SU-DHL-6 (cell line): ENCODE data around the gene C2CD3.

Experiments used
- H2AFZ ChIP-seq: fragments of 200-600 bp; sonication (generic); 2 replicates; pipeline ENCODE4 v1.6.1; 2014; ENCODE audit warnings: low read depth, mild to moderate bottlenecking, moderate library complexity, mixed read lengths, antibody characterized with exemption, low read length; ENCODE audit not compliant: severe bottlenecking
- H3F3A ChIP-seq: fragments of 200-600 bp; shearing (Covaris generic); 2 replicates; pipeline ENCODE4 v1.6.0; 2016; ENCODE audit warnings: antibody characterized with exemption, mild to moderate bottlenecking; ENCODE audit not compliant: insufficient read depth
- H3K27ac ChIP-seq: fragments of 200-600 bp; sonication (generic); 2 replicates; pipeline ENCODE4 v1.5.1; 2016; ENCODE audit warnings: low read depth, mild to moderate bottlenecking, low read length, moderate library complexity, mixed read lengths
- H3K27me3 ChIP-seq: fragments of 200-600 bp; sonication (generic), shearing (Covaris generic); 2 replicates; pipeline ENCODE4 v1.6.0; 2014; ENCODE audit warnings: mild to moderate bottlenecking, low read length
- H3K36me3 ChIP-seq: fragments of 200-600 bp; sonication (generic); 2 replicates; pipeline ENCODE4 v1.6.1; 2014; ENCODE audit warnings: mild to moderate bottlenecking, low read length, mixed read lengths
- H3K4me2 ChIP-seq: fragments of 300-600, 200-600 bp; shearing (Covaris generic), sonication (generic); 2 replicates; pipeline ENCODE4 v1.6.0; 2014; ENCODE audit warnings: low read length, low read depth, mild to moderate bottlenecking; ENCODE audit not compliant: poor library complexity, severe bottlenecking
- H3K4me3 ChIP-seq: fragments of 200-600 bp; sonication (generic); 2 replicates; pipeline ENCODE4 v1.5.1; 2014; ENCODE audit warnings: antibody characterized with exemption, low read length, mild to moderate bottlenecking, mixed read lengths; ENCODE audit not compliant: insufficient read depth, poor library complexity, severe bottlenecking
- H3K79me2 ChIP-seq: fragments of 200-600 bp; sonication (generic); 2 replicates; pipeline ENCODE4 v1.6.1; 2014; ENCODE audit warnings: mild to moderate bottlenecking, low read length, moderate library complexity; ENCODE audit not compliant: insufficient read depth
- H3K9ac ChIP-seq: fragments of 200-600 bp; sonication (generic); 2 replicates; pipeline ENCODE4 v1.7.0; 2014; ENCODE audit warnings: mild to moderate bottlenecking, low read length
- H3K9me2 ChIP-seq: fragments of 200-600 bp; sonication (generic); replicated peaks from 2 replicates; pipeline ENCODE4 v1.6.1; 2014; ENCODE audit warnings: low read length; ENCODE audit not compliant: insufficient read depth
- H3K9me3 ChIP-seq: fragments of 200-600 bp; sonication (generic); 2 replicates; pipeline ENCODE4 v1.6.1; 2014; ENCODE audit warnings: low read length, mixed read lengths; ENCODE audit not compliant: insufficient read depth
- H4K20me1 ChIP-seq: fragments of 200-600 bp; sonication (generic); 2 replicates; pipeline ENCODE4 v1.6.1; 2014; ENCODE audit warnings: low read depth, mild to moderate bottlenecking, antibody characterized with exemption, low read length, moderate library complexity, mixed read lengths
- CTCF ChIP-seq: fragments of 200-600 bp; sonication (generic); IDR thresholded peaks from one replicate; pipeline ENCODE4 v1.5.1; 2017; ENCODE audit warnings: antibody characterized with exemption, mild to moderate bottlenecking, low read length, moderate library complexity; ENCODE audit not compliant: insufficient read depth, poor library complexity, severe bottlenecking
- EZH2phosphoT487 ChIP-seq: fragments of 200-600 bp; sonication (generic), shearing (Covaris generic); conservative IDR thresholded peaks from 2 replicates; pipeline ENCODE4 v1.6.1; 2018; ENCODE audit warnings: mild to moderate bottlenecking, antibody characterized with exemption, low read length, moderate library complexity, mixed read lengths

Gene C2CD3

GRCh38 chr11:74022546-74022945 is 148.3 kb downstream of the C2CD3 start:
- no peaks in the 10 kb centered on the region for H3F3A ChIP-seq
- no peaks in the 10 kb centered on the region for H3K9me3 ChIP-seq
- no peak overlapping the region for H2AFZ ChIP-seq
- H3K4me2 ChIP-seq, result no peak overlapping the region
- no peaks in the 10 kb centered on the region for H4K20me1 ChIP-seq
- H3K27ac ChIP-seq, result no peak overlapping the region
- no peaks in the 10 kb centered on the region for H3K27me3 ChIP-seq
- H3K79me2 ChIP-seq, result no peaks in the 10 kb centered on the region
- H3K9ac ChIP-seq, result no peak overlapping the region
- H3K9me2 ChIP-seq, result no peaks in the 10 kb centered on the region
- H3K4me3 ChIP-seq, result no peak overlapping the region
- TF ChIP-seq CTCF, result no peak
- no peak for TF ChIP-seq EZH2phosphoT487
- no peaks in the 10 kb centered on the region for H3K36me3 ChIP-seq

DNA sequence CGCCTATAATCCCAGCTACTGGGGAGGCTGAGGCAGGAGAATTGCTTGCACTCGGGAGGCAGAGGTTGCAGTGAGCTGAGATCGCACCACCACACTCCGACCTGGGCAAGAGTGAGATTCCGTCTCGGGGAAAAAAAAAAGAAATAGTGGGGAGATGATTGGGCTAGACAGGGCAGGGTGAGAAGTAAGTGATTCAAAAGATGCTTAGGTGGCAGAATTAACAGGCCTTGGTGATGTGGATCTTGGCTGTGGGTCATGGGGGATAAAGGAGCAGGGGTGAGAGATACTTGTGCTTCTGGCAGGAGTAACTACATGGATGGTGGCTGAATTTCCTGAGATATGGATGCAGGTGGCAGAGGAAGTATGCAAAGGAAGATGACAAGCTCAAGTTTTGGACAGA is 148.8 kb downstream of the C2CD3 start:
- Histone ChIP-seq H3F3A (no peaks in the 10 kb centered on the region), H3K9ac (no peak overlapping the region), H3K9me3 (no peaks in the 10 kb centered on the region)

DNA sequence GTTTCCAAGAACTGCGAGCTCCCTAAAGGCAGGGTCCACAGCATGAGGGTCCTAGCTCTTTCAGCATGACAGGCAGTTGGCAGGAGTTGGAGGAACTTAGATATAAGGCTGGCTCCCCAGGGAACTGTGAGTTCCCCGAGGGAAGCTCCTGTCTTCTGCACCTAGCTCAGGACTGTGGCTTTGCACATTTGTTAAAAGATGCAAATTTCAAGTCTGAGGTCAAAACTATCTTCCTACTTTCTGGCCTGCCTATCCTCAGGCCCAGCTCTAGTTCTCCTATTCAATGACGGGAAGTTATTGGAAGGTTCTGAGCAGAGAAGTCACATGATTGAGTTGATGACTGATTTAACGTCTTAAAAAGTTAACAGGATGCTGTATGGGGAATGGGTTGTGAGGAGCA is 150.3 kb downstream of the C2CD3 start:
- no peak overlapping the region for H3K27ac ChIP-seq
- H3K79me2 ChIP-seq, result no peaks in the 10 kb centered on the region
- H3K4me2 ChIP-seq, result no peak overlapping the region
- no peaks in the 10 kb centered on the region for H3F3A ChIP-seq
- no peak for TF ChIP-seq CTCF
- TF ChIP-seq EZH2phosphoT487, result no peak
- no peak overlapping the region for H2AFZ ChIP-seq
- no peaks in the 10 kb centered on the region for H3K36me3 ChIP-seq
- H4K20me1 ChIP-seq, result no peaks in the 10 kb centered on the region
- no peaks in the 10 kb centered on the region for H3K9me3 ChIP-seq
- H3K9me2 ChIP-seq, result no peaks in the 10 kb centered on the region
- no peak overlapping the region for H3K9ac ChIP-seq
- no peak overlapping the region for H3K4me3 ChIP-seq
- no peaks in the 10 kb centered on the region for H3K27me3 ChIP-seq

More for the DNA sequence above, 148.8 kb downstream of the C2CD3 start:
- no peaks in the 10 kb centered on the region for H3K27me3 ChIP-seq
- no peak overlapping the region for H2AFZ ChIP-seq
- H3K27ac ChIP-seq, result no peak overlapping the region
- TF ChIP-seq CTCF (no peak), EZH2phosphoT487 (no peak)
- H3K4me3 ChIP-seq, result no peak overlapping the region
- no peaks in the 10 kb centered on the region for H3K79me2 ChIP-seq
- H4K20me1 ChIP-seq, result no peaks in the 10 kb centered on the region
- H3K36me3 ChIP-seq, result no peaks in the 10 kb centered on the region
- H3K9me2 ChIP-seq, result no peaks in the 10 kb centered on the region
- no peak overlapping the region for H3K4me2 ChIP-seq

DNA sequence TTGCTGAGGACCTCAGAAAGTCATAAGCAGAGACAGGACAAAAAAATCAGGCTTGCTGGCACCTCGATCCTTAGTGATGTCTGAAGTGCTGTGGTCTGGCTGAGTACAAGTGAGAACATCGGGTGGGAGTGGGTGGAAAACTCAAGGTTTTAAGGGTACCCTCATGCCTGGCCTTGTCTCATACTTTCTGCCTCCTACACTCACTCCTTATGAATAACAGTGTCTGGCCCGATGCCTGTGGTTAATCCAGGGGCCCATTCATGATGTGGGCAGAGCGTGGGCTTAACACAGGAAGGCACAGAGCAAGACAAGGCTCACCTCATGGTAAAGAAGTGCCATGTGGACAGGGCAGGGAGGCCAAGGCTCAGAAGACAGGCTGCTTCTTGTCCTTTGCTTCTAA is 150.9 kb downstream of the C2CD3 start:
- no peak overlapping the region for H3K27ac ChIP-seq

More for the DNA sequence above, 150.9 kb downstream of the C2CD3 start:
- no peak overlapping the region for H2AFZ ChIP-seq
- no peaks in the 10 kb centered on the region for H3K36me3 ChIP-seq
- H3K4me3 ChIP-seq, result no peak overlapping the region
- H3F3A ChIP-seq, result no peaks in the 10 kb centered on the region
- TF ChIP-seq EZH2phosphoT487 (no peak), CTCF (no peak)
- H4K20me1 ChIP-seq, result no peaks in the 10 kb centered on the region
- H3K9ac ChIP-seq, result no peak overlapping the region
- H3K79me2 ChIP-seq, result no peaks in the 10 kb centered on the region
- H3K9me2 ChIP-seq, result no peaks in the 10 kb centered on the region
- H3K9me3 ChIP-seq, result no peaks in the 10 kb centered on the region
- no peaks in the 10 kb centered on the region for H3K27me3 ChIP-seq
- no peak overlapping the region for H3K4me2 ChIP-seq
